ELR (cell line): Measurements from ENCODE around the gene AICDA.
"Not testable (repeated sequence)": the region's sequence is repeated elsewhere in the genome, so short reads cannot be mapped to it uniquely, and the experiment has no call there.

Experiments used
- DNase-seq: peaks from one replicate; pipeline ENCODE4 v3.0.0-alpha.2; 2015; ENCODE audit warnings: low read depth

The AICDA gene

GRCh38 chr12:8612629-8613028 lies at the start of gene AICDA:
Gene AICDA, minus strand, starts transcription at chr12:8612859. Its CDS starts 92 bp downstream, at chr12:8612767.
- DNase-seq, result no peak

GRCh38 chr12:8661751-8662150 lies 49.1 kb upstream of the AICDA start:
- DNase-seq, result no peak

- DNase-seq, result no peak
Measured at GRCh38 chr12:8661016-8661415, 48.4 kb upstream of the AICDA start.

GRCh38 chr12:8658346-8658745 lies 45.7 kb upstream of the AICDA start:
- peak; percentile 54 for DNase-seq

- no peak for DNase-seq
Measured at GRCh38 chr12:8655421-8655820, 42.8 kb upstream of the AICDA start.

GRCh38 chr12:8648576-8649205 lies 36.0 kb upstream of the AICDA start:
- no peak for DNase-seq

GRCh38 chr12:8647968-8648367 lies 35.3 kb upstream of the AICDA start:
- no peak for DNase-seq

- no peak for DNase-seq
Measured at GRCh38 chr12:8644345-8645248, 31.9 kb upstream of the AICDA start.

- no peak for DNase-seq
Measured at GRCh38 chr12:8642775-8643174, 30.1 kb upstream of the AICDA start.

GRCh38 chr12:8639936-8640335 lies 27.3 kb upstream of the AICDA start:
- no peak for DNase-seq

- DNase-seq, result no peak
Measured at GRCh38 chr12:8638951-8639350, 26.3 kb upstream of the AICDA start.

GRCh38 chr12:8637666-8638065 lies 25.0 kb upstream of the AICDA start:
- no peak for DNase-seq

- DNase-seq, result no peak
Measured at GRCh38 chr12:8637244-8637643, 24.6 kb upstream of the AICDA start.

- no peak for DNase-seq
Measured at GRCh38 chr12:8636581-8636980, 23.9 kb upstream of the AICDA start.

GRCh38 chr12:8636007-8636346 lies 23.3 kb upstream of the AICDA start:
- DNase-seq, result not testable (repeated sequence)

GRCh38 chr12:8635342-8636006 lies 22.8 kb upstream of the AICDA start:
- not testable (repeated sequence) for DNase-seq

GRCh38 chr12:8630131-8630530 lies 17.5 kb upstream of the AICDA start:
- DNase-seq, result no peak

GRCh38 chr12:8629486-8630033 lies 16.9 kb upstream of the AICDA start:
- DNase-seq, result no peak

GRCh38 chr12:8628731-8629130 lies 16.1 kb upstream of the AICDA start:
- DNase-seq, result no peak

- not testable (repeated sequence) for DNase-seq
Measured at GRCh38 chr12:8624750-8625149, 12.1 kb upstream of the AICDA start.

- no peak for DNase-seq
Measured at GRCh38 chr12:8622646-8623045, 10.0 kb upstream of the AICDA start.

- no peak for DNase-seq
Measured at GRCh38 chr12:8615206-8615605, 2.5 kb upstream of the AICDA start.

GRCh38 chr12:8613881-8614280 lies 1.2 kb upstream of the AICDA start:
- not testable (repeated sequence) for DNase-seq
